C4-2B (cell line): ENCODE measurements around the gene TIMM29.

Source experiments
- H3K27ac ChIP-seq: fragments of 450-650 bp; 2 replicates; pipeline ENCODE4 v1.5.1; 2017
- ZFX ChIP-seq: fragments of 450-650 bp; IDR thresholded peaks from 2 replicates; pipeline ENCODE4 v1.6.1; 2017
- TF ChIP-seq, protein P1 (sequence below): fragments of 450-650 bp; conservative IDR thresholded peaks from 2 replicates; pipeline ENCODE4 v1.5.1; 2017; ENCODE audit warnings: mild to moderate bottlenecking

The TIMM29 gene

DNA sequence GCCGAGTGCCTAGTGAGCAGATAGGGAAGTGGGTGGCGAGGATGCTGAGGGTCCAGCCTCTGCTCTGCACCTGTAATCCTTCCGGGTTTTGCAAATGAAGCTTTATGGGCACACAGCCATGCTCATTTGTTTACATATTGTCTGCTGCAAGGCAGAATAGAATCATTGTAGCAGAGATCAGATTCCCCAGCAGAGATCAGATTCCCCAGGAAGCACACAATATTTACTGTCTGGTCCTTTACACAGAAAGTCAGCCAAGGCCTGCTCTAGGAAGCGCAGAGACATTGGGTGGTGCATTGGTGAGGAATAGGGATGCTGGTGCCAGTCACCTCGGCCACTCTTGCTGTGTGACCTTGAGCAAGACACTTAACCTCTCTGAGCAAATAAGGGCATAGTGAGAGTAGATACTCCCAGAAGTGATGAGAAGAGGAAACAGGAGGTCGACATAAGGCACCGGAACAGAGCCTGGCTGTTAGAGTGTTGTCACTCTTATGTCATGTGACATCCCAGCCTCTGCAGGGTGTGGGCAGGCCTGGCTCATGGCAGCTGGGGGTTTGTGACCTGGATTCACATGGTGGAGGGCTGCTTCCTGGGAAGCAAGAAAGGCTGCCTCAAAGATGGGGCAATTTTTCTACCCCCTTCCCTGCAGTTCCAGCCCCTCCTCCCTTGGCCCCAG is 31.6 kb upstream of the TIMM29 start:
- H3K27ac ChIP-seq: peak overlapping the region; percentile 69

DNA sequence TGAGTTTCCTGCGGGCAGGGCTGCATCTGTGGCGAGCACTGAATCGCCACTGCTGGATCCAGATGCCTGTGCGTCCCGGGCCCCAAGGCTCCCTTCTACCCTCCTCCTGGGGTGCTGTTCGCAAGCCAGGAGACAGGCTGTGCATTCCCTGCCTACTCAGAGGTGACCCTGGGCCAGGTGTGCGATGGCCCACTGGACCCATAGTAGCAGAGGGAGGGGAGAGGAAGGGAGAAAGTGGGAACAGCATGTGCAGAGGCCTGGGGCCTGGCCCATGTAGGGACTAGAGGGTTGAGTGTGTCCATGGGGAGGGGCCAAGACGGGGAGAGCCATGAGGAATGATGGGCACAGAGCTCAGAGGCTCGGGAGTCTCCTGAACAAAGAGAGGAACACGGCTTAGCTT is 30.0 kb upstream of the TIMM29 start:
- H3K27ac ChIP-seq: peak overlapping the region; percentile 69
- no peak for TF ChIP-seq ZFX
- TF ChIP-seq, protein P1, sequence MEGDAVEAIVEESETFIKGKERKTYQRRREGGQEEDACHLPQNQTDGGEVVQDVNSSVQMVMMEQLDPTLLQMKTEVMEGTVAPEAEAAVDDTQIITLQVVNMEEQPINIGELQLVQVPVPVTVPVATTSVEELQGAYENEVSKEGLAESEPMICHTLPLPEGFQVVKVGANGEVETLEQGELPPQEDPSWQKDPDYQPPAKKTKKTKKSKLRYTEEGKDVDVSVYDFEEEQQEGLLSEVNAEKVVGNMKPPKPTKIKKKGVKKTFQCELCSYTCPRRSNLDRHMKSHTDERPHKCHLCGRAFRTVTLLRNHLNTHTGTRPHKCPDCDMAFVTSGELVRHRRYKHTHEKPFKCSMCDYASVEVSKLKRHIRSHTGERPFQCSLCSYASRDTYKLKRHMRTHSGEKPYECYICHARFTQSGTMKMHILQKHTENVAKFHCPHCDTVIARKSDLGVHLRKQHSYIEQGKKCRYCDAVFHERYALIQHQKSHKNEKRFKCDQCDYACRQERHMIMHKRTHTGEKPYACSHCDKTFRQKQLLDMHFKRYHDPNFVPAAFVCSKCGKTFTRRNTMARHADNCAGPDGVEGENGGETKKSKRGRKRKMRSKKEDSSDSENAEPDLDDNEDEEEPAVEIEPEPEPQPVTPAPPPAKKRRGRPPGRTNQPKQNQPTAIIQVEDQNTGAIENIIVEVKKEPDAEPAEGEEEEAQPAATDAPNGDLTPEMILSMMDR: no peak

More for the DNA sequence above, 31.6 kb upstream of the TIMM29 start:
- no peak for TF ChIP-seq ZFX
- TF ChIP-seq, protein P1: no peak

DNA sequence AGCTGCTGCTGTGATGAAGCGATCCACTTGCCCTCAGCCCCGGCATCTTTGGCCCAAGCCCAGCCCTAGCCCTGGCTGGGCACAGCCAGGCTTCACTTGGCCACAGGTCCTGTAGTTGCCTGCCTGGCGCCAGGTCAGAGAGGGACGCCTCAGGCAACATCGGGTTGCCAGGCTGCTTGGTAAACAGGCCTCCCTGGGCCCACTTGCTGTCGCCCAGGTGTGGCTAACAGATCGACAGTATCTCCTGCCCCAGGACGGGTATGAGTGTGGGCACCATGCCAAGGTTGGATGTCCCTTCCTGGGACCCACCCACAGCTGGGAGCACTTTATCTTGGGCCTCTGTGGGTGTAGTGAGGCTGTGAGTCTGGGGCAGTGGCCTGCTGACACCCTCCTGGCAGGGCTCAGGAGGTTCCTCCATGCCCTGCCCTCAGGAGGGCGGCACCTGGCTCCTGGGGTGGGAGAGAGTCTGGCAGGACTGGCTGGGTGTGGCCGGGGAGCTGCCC is 29.4 kb upstream of the TIMM29 start:
- TF ChIP-seq, protein P1: no peak
- no peak; the same call in 1 of the 2 replicates for TF ChIP-seq ZFX
- H3K27ac ChIP-seq: peak overlapping the region; percentile 69

DNA sequence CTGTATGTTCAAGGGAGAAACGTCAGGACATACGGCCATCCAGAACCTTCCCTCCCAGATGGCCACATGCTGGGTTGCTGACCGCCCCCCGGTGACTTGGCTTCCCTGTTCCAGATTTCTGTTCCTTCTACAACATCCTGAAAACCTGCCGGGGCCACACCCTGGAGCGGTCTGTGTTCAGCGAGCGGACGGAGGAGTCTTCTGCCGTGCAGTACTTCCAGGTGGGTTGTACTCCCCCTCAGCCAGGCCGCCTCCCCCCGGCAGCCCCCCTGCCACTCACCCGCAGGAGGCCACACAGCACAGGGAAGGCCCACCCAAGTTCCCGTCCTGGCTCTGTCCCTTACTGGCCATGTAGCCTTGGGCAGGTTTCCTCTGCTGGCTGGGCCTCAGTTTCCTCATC is 20.7 kb upstream of the TIMM29 start:
- no peak overlapping the region for H3K27ac ChIP-seq
- TF ChIP-seq, protein P1: no peak
- TF ChIP-seq ZFX: no peak

DNA sequence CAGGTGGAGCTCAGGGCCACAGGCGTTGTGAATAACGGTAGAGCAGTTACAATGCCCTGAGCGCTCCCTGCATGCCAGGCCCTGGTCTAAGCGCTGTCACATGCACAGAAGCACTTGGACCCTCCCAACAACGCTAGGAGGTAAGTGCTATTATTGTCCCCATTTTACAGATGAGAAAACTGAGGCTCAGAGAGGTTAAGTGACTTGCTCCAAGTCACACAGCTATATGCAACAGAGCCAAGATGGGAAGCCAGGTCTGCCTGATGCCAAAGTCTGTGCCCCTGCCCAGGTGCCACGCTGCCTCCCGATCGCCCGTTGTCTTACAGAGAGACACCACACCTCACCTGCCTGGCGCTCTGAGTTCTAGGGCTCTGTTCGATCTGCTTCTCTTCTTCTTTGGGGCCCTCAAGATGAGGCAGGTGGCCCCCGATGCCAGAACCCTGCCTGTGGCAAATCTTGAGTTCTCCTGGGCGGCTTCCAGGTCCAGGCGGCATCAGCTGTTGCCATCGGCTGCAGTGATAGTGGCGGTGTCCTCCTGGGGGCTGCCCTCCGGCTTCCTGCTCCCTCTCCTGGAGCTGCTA is 20.1 kb upstream of the TIMM29 start:
- no peak overlapping the region for H3K27ac ChIP-seq
- TF ChIP-seq, protein P1: no peak
- TF ChIP-seq ZFX: no peak

DNA sequence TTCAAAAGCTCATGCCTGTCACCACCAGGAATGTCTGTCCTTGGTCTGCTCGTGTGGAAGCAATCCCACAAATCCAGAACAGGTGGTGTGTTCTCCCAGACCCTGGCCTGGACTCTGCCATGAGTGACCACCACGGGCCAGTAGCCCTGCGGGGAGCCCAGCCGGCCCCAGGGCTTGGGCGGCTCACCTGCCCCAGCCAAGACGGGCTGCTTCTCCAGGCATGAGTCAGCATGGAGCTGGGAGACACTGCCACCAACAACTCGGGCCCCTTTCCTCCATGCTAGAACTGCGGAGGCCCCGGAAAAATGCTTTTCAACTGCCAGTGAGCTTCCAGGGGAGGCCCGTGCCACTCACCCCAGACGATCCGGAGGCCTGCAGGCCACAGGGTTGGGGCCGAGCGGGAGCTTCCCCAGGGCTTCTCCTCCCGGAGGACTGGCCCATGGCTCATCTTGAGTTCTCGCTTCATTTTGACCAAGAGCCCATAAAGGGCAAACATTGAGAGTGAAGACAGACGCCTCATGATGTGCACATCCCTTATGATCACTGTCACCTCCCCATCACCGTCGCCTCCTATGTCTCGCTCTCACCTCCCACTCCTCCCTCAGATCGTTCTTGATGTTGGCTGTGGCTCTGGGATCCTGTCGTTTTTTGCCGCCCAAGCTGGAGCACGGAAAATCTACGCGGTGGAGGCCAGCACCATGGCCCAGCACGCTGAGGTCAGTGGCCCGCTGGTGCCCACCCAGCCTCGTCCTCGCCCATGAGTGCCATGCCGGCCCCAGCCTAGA is 16.8 kb upstream of the TIMM29 start:
- TF ChIP-seq, protein P1: no peak
- TF ChIP-seq ZFX: no peak
- no peak overlapping the region for H3K27ac ChIP-seq

DNA sequence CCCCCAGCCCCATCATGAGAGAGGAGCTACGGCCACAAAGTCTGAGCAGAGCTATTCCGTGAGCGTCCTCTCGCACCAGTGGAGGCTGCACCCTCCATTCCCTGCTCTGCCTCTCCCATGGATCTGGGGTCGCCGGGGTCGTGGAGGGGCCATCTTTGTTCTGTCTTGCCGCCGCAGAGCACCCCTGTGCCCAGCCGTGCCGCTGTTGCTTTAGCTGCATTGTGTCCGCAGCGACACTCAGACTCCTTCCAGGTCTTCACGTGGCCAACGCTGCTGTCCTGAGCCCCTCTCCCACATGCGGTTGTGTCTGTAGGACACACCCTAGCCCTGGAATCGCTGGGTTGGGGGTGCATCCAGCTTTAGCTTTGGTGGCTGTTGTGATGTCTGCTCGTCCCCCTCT is 16.0 kb upstream of the TIMM29 start:
- no peak overlapping the region for H3K27ac ChIP-seq
- no peak for TF ChIP-seq ZFX
- TF ChIP-seq, protein P1: no peak
